ENCODE measurements around the gene PPP2R5D.
"Not testable (repeated sequence)": the region's sequence is repeated elsewhere in the genome, so short reads cannot be mapped to it uniquely, and the experiment has no call there.

Gene PPP2R5D

GRCh38 chr6:42984001-42984923, at the start of gene PPP2R5D:
TSS of gene PPP2R5D (plus strand) at chr6:42984570. CDS start at chr6:42984678, 108 bp downstream.
- DNase-seq: peak; percentile 97

DNA sequence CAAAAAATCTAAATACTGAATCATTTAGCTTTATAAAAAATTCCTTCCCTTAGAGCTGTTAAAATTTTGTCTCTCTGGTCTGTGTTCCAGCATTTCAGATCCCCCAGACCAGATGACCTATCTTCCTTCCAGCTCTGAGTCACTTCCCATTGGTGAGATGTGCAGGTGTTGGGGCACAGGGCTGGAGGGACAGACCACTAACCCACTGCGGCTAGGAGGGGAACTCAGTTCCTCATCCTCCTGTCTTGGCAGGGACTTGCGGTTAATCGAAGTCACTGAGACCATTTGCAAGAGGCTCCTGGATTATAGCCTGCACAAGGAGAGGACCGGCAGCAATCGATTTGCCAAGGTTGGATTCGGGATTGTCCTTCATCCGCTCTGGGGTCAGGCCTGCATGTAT, 49.0 kb upstream of the PPP2R5D start:
- DNase-seq: no peak

DNA sequence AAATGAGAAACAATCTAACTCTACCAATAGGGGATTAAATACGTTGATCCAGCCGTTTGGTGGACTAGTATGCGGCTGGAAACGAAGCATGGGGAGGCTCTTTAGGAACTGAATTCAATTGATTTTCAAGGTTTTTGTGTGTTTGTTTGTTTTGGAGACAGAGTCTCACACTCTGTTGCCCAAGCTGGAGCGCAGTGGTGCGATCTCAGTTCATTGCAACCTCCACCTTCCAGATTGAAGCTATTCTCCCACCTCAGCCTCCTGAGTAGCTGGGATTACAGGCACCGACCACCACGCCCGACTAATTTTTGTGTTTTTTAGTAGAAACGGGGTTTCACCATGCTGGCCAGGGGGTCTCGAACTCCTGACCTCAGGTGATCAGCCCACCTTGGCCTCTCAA, 48.0 kb upstream of the PPP2R5D start:
- no peak for DNase-seq

GRCh38 chr6:42937548-42938427, 46.6 kb upstream of the PPP2R5D start:
- DNase-seq: no peak

- no peak for DNase-seq
Observed at GRCh38 chr6:42938428-42938796, 46.0 kb upstream of the PPP2R5D start.

DNA sequence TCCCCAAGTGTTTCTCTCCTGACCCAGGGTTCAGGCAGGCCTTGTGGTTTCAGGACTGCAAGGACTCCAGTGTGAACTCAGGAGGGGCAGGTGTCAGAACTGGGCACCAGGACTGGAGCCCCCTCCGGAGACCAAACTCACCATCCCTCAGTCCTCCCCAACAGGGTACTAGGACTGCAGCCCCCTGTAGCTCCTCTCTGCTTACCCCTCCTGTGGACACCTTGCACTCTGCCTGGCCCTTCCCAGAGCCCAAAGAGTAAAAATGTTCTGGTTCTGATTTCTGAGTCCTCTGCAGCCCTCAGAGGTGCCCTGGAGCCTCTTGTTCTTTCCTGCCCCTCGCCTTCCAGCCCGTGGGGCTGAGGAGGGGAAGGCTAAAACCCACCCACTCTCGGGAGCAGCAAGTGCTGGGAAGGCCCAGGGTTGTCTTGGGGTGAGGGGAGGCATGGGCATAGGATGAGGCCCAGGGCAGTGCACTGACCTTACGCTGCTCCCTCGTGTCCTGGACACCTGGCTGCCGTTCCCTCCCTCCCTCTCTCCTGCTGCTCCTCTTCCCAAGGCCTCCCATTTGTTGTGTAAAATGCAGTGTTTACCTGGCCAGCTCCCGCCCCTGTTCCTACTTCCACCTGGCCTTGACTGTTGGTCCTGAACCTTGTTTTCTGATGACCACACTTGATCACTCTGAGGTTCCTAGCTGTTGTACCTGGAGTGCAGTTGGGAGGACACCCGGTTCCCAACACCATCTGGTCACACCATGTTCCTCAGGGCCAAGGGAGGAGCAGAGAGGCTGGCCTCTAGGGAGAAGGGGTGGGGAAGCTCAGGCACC, 45.2 kb upstream of the PPP2R5D start:
- DNase-seq: no peak

DNA sequence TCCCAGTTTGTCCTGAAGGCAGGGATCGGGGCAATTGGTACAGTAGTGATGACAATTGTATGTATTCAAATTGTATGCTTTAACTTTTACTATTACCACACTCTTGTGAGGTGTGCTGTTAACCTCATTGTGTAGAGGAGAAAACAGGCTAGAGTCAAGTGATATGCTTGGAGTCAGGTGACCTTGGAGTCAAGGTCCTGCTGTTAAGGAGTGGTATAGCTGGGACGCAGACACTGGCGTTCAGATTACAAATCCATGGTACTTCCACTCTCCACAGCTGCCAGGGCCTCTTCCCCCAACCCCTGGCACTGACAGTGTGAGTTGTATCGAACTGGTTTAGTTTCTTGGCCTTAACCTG, 44.6 kb upstream of the PPP2R5D start:
- DNase-seq: no peak

DNA sequence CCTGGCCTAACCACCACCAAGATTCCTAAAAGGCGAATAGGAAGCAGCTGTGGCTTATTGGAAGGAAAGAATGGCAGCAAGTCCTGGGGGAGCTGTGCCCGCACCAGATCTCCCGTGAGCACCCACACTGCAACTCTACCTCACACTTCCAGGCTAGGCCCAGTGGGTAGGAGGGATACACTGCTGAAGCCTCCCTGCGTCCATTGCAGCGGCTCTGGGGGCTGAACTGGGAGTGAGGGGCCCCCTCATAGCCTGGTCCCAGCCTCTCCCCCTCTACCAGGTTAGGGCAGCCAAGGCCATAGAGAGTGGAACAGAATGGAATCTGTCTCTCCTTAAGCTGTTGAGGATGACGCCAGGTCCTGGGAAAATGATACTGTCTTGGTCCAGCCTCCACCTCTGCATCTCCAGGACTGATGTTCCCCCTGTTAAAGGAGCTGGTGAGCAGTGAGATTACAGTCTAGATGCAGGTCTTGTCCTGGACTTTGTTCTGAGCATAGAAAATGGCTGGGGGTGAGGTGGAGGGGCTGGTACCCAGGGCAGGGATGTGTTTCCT, 43.8 kb upstream of the PPP2R5D start:
- DNase-seq: no peak

DNA sequence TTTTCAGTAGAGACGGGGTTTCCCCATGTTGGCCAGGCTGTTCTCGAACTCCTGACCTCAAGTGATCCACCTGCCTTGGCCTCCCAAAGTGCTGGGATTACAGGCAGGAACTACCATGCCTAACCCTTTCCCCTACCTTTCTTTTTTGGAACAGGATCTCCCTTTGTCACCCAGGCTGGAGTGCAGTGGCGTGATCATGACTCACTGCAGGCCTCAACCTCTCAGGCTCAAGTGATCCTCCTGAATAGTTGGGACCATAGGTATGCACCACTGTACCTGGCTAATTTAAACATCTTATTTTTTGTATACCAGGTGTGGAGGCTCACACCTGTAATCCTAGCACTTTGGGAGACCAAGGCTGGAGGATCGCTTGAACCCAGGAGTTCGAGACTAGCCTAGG, 43.0 kb upstream of the PPP2R5D start:
- DNase-seq: not testable (repeated sequence)

DNA sequence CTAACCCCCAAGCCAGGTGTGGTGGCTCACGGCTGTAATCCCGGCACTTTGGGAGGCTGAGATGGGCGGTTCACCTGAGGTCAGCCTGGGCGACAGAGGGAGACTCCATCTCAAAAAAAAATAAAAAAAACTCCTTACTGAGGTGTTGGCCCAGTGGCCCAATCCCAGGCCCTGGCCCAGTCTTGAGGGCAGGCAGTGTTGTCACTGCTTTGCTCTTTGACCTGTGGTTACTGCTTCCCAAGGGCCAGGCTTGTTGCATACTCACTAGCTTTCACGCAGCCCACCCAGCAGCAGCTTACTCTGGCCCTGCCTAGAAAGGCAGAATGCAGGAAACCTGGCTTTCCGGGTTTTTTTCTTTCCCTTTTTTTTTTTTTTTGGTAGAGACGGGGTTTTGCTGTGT, 41.9 kb upstream of the PPP2R5D start:
- no peak for DNase-seq

DNA sequence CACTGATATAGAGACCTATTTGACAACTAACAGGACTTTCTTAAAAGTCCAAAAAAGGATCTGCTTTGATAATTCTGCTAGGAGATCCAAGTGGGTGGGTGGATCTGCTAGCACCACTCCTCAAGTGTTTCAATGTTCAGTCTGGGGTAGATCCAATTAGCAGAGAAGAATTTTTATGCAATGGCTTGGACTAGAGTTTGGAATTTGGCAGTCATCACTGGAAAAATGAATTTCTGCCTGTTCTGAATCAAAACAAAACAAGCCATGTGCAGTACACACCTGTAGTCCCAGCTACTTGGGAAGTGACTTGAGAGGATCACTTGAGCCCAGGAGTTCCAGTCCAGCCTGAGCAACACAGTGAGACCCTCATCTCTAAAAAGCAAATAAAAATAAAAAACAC, 36.4 kb upstream of the PPP2R5D start:
- DNase-seq: no peak

DNA sequence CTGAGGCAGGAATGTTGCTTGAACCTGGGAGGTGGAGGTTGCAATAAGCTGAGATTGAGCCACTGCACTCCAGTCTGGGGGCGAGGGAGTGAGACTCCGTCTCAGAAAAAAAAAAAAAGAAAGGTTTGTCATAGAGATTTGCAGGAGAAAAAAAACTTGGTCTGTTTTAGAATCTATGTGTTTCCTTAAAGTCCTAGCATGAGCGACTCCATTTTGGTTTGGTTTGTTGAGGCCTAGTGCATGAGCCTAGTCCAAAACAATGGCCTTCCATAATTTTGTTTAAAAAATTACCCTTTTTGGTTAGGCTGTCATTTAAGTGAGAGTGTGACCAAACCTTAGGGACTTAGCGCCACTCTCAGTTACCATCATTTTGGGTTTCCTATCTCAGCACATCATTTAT, 32.0 kb upstream of the PPP2R5D start:
- DNase-seq: no peak

- DNase-seq: not testable (repeated sequence)
Observed at GRCh38 chr6:42954405-42954804, 30.0 kb upstream of the PPP2R5D start.

- no peak for DNase-seq
Observed at GRCh38 chr6:42958125-42958524, 26.2 kb upstream of the PPP2R5D start.

DNA sequence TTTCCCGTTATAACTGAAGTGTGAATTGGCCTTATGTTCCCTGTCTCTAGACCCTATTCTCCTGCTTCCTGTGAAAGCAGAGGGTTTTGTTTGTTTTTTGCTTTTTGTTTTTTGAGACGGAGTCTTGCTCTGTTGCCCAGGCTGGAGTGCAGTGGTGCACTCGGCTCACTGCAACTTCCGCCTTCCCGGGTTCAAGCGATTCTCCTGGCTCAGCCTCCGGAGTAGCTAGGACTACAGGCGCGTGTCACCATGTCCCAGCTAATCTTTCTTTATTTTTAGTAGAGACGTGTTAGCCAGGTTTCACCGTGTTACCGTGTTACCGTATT, 24.5 kb upstream of the PPP2R5D start:
- DNase-seq: no peak

- DNase-seq: peak; percentile 57
Observed at GRCh38 chr6:42960243-42961019, 23.9 kb upstream of the PPP2R5D start, which contains the start of gene GNMT. TSS of gene GNMT (plus strand) at chr6:42960754. CDS start at chr6:42960768, 14 bp downstream.

- no peak for DNase-seq
Observed at GRCh38 chr6:42961020-42961470, 23.3 kb upstream of the PPP2R5D start.

- DNase-seq: no peak
Observed at GRCh38 chr6:42962096-42962495, 22.3 kb upstream of the PPP2R5D start.

GRCh38 chr6:42962502-42963178, 21.7 kb upstream of the PPP2R5D start:
- DNase-seq: no peak

DNA sequence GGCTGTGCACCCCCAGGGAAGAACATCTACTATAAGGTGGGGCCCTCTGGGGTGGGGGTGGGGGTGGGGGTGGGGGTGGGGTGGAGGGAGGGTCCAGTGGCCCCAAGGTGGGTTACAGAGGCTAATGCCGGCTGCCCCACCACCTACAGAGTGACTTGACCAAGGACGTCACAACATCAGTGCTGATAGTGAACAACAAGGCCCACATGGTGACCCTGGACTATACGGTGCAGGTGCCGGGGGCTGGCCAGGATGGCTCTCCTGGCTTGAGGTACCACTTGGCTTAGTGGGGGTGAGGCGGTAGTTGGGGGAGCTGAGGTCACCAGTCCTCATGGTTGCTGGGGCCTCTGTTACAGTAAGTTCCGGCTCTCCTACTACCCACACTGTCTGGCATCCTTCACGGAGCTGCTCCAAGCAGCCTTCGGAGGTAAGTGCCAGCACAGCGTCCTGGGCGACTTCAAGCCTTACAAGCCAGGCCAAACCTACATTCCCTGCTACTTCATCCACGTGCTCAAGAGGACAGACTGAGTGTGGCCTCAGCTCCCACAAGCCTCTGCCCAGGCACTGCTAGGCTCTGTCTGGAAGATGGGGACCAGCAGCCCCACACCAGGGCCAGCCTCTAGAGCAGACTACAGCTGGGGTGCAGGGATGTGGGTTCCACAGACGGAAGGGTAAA, 21.1 kb upstream of the PPP2R5D start:
- DNase-seq: no peak
